Thymus (tissue), 14 donors: ENCODE results near the gene ELP5. TPM values are rescaled to one million over a fixed set of nuclear protein-coding genes. Genes with fewer than 3 reads are reported as not detected.

Experiments
- DNase-seq, 9 donors: peaks; one replicate each; pipeline ENCODE4 v3.0.0-alpha.2; 2013; ENCODE audit warnings: low spot score in 9 of 9, low read depth in 6 of 9, missing footprints in 1 of 9
- H3K27ac ChIP-seq, 2 donors: one replicate each; pipeline ENCODE4 v1.5.1; 2013; ENCODE audit warnings: control low read depth in 1 of 2, low read depth in 1 of 2, low read length in 1 of 2, mild to moderate bottlenecking in 1 of 2, moderate library complexity in 1 of 2
- H3K27me3 ChIP-seq, 2 donors: one replicate each; pipeline ENCODE4 v1.5.1; 2013; ENCODE audit warnings: low read length in 1 of 2; ENCODE audit not compliant: control insufficient read depth in 2 of 2, insufficient read depth in 1 of 2
- H3K36me3 ChIP-seq, 2 donors: one replicate each; pipeline ENCODE4 v1.5.1; 2013; ENCODE audit warnings: low read length in 1 of 2, mild to moderate bottlenecking in 1 of 2, moderate library complexity in 1 of 2; ENCODE audit not compliant: control insufficient read depth in 2 of 2, insufficient read depth in 2 of 2
- H3K4me1 ChIP-seq, 2 donors: one replicate each; pipeline ENCODE4 v1.5.1; 2013; ENCODE audit warnings: low read length in 2 of 2; ENCODE audit not compliant: control insufficient read depth in 2 of 2, insufficient read depth in 2 of 2
- H3K4me3 ChIP-seq, 2 donors: one replicate each; pipeline ENCODE4 v1.5.1; 2013; ENCODE audit warnings: low read length in 2 of 2, control low read depth in 1 of 2, mild to moderate bottlenecking in 1 of 2
- H3K9me3 ChIP-seq, 2 donors: one replicate each; pipeline ENCODE4 v1.5.1; 2013; ENCODE audit warnings: low read length in 1 of 2, mild to moderate bottlenecking in 1 of 2; ENCODE audit not compliant: control insufficient read depth in 2 of 2, insufficient read depth in 1 of 2
- WGBS: extraction: QIAGEN DNeasy Blood & Tissue Kit; methylation state at CpG from one replicate; pipeline ENCODE4 v1.1.7; 2013; 5-methylcytosine and 5-hydroxymethylcytosine counted together
- long read RNA-seq, 10 donors: transcript quantifications; one replicate each; lab custom pipeline, GENCODE V29; 2026
- polyA plus RNA-seq: library from polyadenylated mRNA; stranded (reverse); fragments of 200-250 nt; gene quantifications from one replicate; pipeline ENCODE4 v1.2.3, GENCODE V29; 2013
- total RNA-seq: library from RNA; stranded (reverse); fragments of 120-200 nt; gene quantifications from one replicate; pipeline ENCODE4 v1.2.4, GENCODE V29; 2013
- donor health status: healthy.

ELP5 gene
- 50.7 TPM for total RNA-seq
- 35.9 TPM for polyA plus RNA-seq
- long read RNA-seq, donor 1, partial matches to known transcripts: 0 of 2 reads
- long read RNA-seq, donor 1, other reads (novel, unspliced or antisense): 0 of 2 reads
- long read RNA-seq, donor 2: 0 reads
- long read RNA-seq, donor 3, transcript ELP5-204 (8 exons, 1,423 nt): major isoform, 18 of 34 reads
- long read RNA-seq, donor 3, transcript ELP5-214 (6 exons, 2,209 nt): minor isoform, 7 of 34 reads
- long read RNA-seq, donor 3, partial matches to known transcripts: 5 of 34 reads
- long read RNA-seq, donor 3, other reads (novel, unspliced or antisense): 0 of 34 reads
- long read RNA-seq, donor 4, transcript ELP5-210 (4 exons, 687 nt): major isoform, 16 of 30 reads
- long read RNA-seq, donor 4, transcript ELP5-204 (8 exons, 1,423 nt): minor isoform, 5 of 30 reads
- long read RNA-seq, donor 4, partial matches to known transcripts: 6 of 30 reads
- long read RNA-seq, donor 4, other reads (novel, unspliced or antisense): 0 of 30 reads
- long read RNA-seq, donor 5, transcript ELP5-204 (8 exons, 1,423 nt): minor isoform, 17 of 170 reads
- long read RNA-seq, donor 5, transcript ELP5-210 (4 exons, 687 nt): major isoform, 19 of 170 reads
- long read RNA-seq, donor 5, partial matches to known transcripts: 101 of 170 reads
- long read RNA-seq, donor 5, other reads (novel, unspliced or antisense): 21 of 170 reads
- long read RNA-seq, donor 6, transcript ELP5-204 (8 exons, 1,423 nt): minor isoform, 6 of 28 reads
- long read RNA-seq, donor 6, transcript ELP5-210 (4 exons, 687 nt): major isoform, 19 of 28 reads
- long read RNA-seq, donor 6, partial matches to known transcripts: 0 of 28 reads
- long read RNA-seq, donor 6, other reads (novel, unspliced or antisense): 0 of 28 reads
- long read RNA-seq, donor 7, transcript ELP5-210 (4 exons, 687 nt): major isoform, 30 of 49 reads
- long read RNA-seq, donor 7, partial matches to known transcripts: 11 of 49 reads
- long read RNA-seq, donor 7, other reads (novel, unspliced or antisense): 0 of 49 reads
- long read RNA-seq, donor 8, transcript ELP5-210 (4 exons, 687 nt): major isoform, 9 of 13 reads
- long read RNA-seq, donor 8, partial matches to known transcripts: 0 of 13 reads
- long read RNA-seq, donor 8, other reads (novel, unspliced or antisense): 0 of 13 reads
- long read RNA-seq, donor 9, transcript ELP5-204 (8 exons, 1,423 nt): major isoform, 10 of 55 reads
- long read RNA-seq, donor 9, transcript ELP5-214 (6 exons, 2,209 nt): minor isoform, 5 of 55 reads
- long read RNA-seq, donor 9, partial matches to known transcripts: 10 of 55 reads
- long read RNA-seq, donor 9, other reads (novel, unspliced or antisense): 29 of 55 reads
- long read RNA-seq, donor 10, transcript ELP5-210 (4 exons, 687 nt): major isoform, 5 of 13 reads
- long read RNA-seq, donor 10, partial matches to known transcripts: 0 of 13 reads
- long read RNA-seq, donor 10, other reads (novel, unspliced or antisense): 0 of 13 reads

DNA sequence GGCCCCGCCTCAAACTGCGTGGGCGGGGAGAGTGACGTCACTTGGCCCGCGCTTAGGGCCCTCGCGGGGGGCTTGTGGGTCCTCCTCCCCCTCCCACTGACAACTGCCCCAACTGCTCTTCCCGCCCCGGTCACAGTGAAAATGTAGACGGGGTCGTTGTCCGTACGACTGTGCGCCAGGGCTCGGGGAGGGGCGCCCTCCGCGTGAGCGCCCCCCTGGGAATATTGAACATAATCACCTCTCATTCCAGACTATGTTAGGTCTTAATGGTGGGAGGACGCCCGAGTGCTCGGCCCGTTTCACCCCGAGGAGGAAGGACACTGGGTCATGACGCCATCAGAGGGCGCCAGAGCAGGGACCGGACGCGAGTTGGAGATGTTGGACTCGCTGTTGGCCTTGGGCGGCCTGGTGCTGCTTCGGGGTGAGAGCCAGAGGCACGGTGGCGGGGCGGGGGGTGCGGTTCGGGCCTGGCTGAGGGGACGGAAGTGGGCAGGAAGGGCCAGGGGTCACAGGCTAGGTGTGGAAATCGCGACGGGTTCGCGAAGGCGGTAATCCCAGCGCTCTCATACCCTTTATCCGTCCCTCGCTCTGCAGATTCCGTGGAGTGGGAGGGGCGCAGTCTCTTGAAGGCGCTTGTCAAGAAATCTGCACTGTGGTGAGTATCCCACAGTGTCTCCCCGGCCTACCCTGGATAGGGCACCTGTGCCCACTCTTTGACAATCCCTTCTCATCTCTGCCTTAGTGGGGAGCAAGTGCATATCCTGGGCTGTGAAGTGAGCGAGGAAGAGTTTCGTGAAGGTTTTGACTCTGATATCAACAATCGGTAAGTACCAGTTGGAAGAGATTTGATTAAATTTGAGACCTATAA lies at the start of gene ELP5:
ELP5 (plus strand) TSS at position 40 of the 868 bp plus-strand sequence; CDS start at position 376, 336 bp downstream.
- H3K4me1 ChIP-seq: peaks cover 12 to 27% of the 10 kb centered on the region in 2 donors
- peaks cover 0 to 4% of the 10 kb centered on the region in 2 donors for H3K9me3 ChIP-seq
- H3K27me3 ChIP-seq: no peaks in the 10 kb centered on the region
- peak within 1 kb of the TSS; percentile 85 to 88 for H3K4me3 ChIP-seq
- H3K27ac ChIP-seq: peak within 1 kb of the TSS; percentile 97 to 99
- peak in 7 of 9 donors; percentile 65 to 91 (median 74) for DNase-seq
- peaks cover 20 to 33% of the 10 kb centered on the region in 2 donors for H3K36me3 ChIP-seq
- WGBS: 1% methylated on average over 55 of the region's 55 CpGs

GRCh38 chr17:7203391-7203790 lies 48.6 kb upstream of the ELP5 start:
- Histone ChIP-seq H3K4me3 (no peak overlapping the region), H3K4me1 (peaks cover 2 to 19% of the 10 kb centered on the region in 2 donors), H3K27ac (no peak overlapping the region), H3K36me3 (peaks cover 18 to 36% of the 10 kb centered on the region in 2 donors), H3K9me3 (no peaks in the 10 kb centered on the region), H3K27me3 (no peaks in the 10 kb centered on the region)
- DNase-seq: no peak
- 98% methylated on average over 16 of the region's 16 CpGs for WGBS

- Histone ChIP-seq H3K9me3 (no peaks in the 10 kb centered on the region), H3K27me3 (no peaks in the 10 kb centered on the region), H3K4me3 (peak overlapping the region; percentile 49 to 61), H3K4me1 (peaks cover 2 to 19% of the 10 kb centered on the region in 2 donors), H3K27ac (peak overlapping the region; percentile 19 to 66), H3K36me3 (peaks cover 18 to 36% of the 10 kb centered on the region in 2 donors)
- WGBS: 91% methylated on average over 15 of the region's 15 CpGs
- DNase-seq: no peak
Measured at GRCh38 chr17:7204336-7204735, 47.7 kb upstream of the ELP5 start.

GRCh38 chr17:7204828-7205461 lies 47.1 kb upstream of the ELP5 start:
- Histone ChIP-seq H3K27ac (peak overlapping the region; percentile 66 to 80), H3K4me1 (peaks cover 2 to 19% of the 10 kb centered on the region in 2 donors), H3K36me3 (peaks cover 18 to 33% of the 10 kb centered on the region in 2 donors), H3K9me3 (no peaks in the 10 kb centered on the region), H3K27me3 (no peaks in the 10 kb centered on the region), H3K4me3 (peak overlapping the region; percentile 49 to 61)
- DNase-seq: peak; percentile 71 to 94 (median 83)
- WGBS: under 1% methylated on average over 34 of the region's 34 CpGs

GRCh38 chr17:7205561-7205960 lies 46.5 kb upstream of the ELP5 start:
- Histone ChIP-seq H3K36me3 (peaks cover 18 to 30% of the 10 kb centered on the region in 2 donors), H3K4me3 (peak overlapping the region; percentile 49 to 61), H3K9me3 (no peaks in the 10 kb centered on the region), H3K27ac (peak overlapping the region; percentile 66 to 80), H3K4me1 (peaks cover 2 to 23% of the 10 kb centered on the region in 2 donors), H3K27me3 (no peaks in the 10 kb centered on the region)
- no peak for DNase-seq
- 87% methylated on average over 15 of the region's 15 CpGs for WGBS

- no peak overlapping the region for H3K27ac ChIP-seq
- H3K4me3 ChIP-seq: no peak overlapping the region
- H3K9me3 ChIP-seq: no peaks in the 10 kb centered on the region
- H3K4me1 ChIP-seq: peaks cover 2 to 33% of the 10 kb centered on the region in 2 donors
- peaks cover 16% of the 10 kb centered on the region in 2 donors for H3K36me3 ChIP-seq
- DNase-seq: no peak
- H3K27me3 ChIP-seq: peaks cover 0 to 3% of the 10 kb centered on the region in 2 donors
- WGBS: 97% methylated on average over 24 of the region's 24 CpGs
Measured at GRCh38 chr17:7207120-7208001, 44.7 kb upstream of the ELP5 start.

- Histone ChIP-seq H3K27ac (no peak overlapping the region), H3K27me3 (peaks cover 0 to 3% of the 10 kb centered on the region in 2 donors), H3K36me3 (peaks cover 9% of the 10 kb centered on the region in 2 donors), H3K4me1 (peaks cover 2 to 34% of the 10 kb centered on the region in 2 donors), H3K4me3 (no peak overlapping the region), H3K9me3 (no peaks in the 10 kb centered on the region)
- 91% methylated on average over 21 of the region's 21 CpGs for WGBS
- no peak for DNase-seq
Measured at GRCh38 chr17:7208027-7208571, 43.9 kb upstream of the ELP5 start.
